GM18861 (cell line): ENCODE results near the gene MFSD6L.

Experiments
- ATAC-seq: cut with Tn5 transposase; IDR thresholded peaks from one replicate; pipeline ENCODE4 v1.9.1; 2021; ENCODE audit not compliant: unreplicated experiment

MFSD6L gene, protein sequence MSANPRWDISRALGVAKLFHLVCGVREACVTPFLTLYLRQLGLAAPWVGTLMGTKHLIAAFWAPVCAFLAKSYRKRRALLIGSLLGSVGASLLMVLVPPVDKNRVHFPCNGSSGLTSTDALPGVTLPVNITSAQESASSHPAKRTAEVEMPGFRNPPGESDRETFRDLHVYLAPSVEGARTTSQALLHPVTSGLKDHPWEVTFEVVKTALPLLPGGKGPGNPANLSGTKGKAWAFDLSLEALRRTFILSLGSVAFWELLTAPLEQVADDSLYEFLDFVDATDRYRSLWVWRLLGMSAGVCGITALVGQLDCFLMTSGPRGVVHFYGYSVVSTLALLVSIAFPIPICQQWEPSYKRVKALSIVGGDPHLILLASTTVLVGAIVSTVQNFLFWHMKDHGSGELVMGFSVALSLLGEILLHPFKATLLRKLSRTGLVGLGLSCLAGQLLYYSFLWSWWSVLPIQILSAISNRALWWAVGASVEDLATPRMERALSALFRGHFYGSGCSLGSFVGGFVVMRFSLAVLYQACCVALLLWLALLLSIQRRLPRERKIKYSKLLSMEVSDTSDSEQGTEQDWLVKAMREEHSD

DNA sequence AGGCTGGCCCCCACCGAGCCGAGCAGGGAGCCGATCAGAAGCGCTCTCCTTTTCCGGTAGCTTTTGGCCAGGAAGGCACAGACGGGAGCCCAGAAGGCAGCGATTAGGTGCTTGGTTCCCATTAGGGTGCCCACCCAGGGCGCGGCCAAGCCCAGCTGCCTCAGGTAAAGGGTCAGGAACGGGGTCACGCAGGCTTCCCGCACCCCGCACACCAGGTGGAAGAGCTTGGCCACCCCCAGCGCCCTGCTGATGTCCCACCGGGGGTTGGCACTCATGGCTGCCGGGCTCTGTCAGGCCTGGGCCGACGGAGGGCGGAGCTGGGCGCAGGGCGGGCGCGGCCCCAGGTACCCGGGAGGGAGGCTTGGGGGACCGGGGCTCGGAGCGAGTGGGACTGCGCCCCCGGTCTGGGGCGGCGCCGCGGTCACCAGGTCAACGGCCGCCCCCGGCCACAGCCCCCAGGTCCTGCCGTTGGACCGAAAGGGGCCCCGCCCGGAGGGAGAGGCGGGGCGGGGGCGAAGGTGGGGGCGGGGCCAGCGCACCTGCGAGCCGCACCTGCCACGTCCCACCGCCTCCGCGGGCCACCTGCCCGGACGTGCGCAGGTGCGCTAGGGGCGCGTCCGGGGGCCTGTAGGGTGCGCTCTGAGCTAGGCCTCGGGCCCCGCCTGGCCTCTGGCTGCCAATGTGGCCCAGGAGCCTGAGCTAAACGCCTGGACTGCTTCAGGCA, at the start of gene MFSD6L:
TSS of gene MFSD6L (minus strand) at position 520 of the 724 bp plus-strand sequence. CDS start at position 275, 245 bp downstream.
- no peak for ATAC-seq

DNA sequence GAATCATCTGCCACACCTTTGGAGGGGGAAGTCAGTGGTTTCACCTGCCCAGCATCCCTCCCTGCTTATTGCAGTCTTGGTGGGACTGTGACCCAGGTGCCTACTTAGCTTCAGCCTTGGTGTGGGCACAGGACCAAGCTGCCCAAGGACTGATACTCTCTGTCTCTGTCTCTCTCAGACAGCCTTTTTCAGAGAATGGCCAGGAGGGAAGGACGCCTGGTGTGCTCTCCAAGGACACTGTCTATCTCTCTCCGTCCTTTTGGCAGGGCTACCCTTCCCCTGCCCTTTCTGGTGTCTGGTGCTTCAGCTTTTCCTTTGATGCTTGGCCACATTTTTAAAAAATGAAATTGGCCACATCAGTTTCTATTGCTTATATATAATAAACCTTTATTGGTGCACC, 48.7 kb upstream of the MFSD6L start:
- no peak for ATAC-seq

DNA sequence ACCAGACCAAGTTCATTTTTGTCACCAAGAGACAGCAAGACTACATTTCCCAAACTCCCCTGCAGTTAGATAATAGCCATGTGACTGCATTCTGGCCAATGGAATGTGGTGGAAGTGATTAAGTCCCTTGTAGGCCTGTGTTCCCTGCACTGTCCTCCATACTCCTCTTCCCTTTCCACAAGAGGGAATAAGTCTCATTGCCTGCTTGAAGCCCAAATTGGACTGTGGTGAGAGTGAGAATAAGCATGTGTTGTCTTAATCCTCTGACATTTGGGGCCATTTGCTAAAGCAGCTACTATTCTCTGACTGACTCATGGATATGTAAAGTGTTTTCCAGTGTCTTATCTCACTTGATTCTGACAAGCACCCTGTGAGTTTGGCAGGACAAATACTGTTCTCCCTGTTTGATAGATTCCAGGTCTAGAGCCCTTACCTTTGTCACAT, 47.6 kb upstream of the MFSD6L start:
- no peak for ATAC-seq

DNA sequence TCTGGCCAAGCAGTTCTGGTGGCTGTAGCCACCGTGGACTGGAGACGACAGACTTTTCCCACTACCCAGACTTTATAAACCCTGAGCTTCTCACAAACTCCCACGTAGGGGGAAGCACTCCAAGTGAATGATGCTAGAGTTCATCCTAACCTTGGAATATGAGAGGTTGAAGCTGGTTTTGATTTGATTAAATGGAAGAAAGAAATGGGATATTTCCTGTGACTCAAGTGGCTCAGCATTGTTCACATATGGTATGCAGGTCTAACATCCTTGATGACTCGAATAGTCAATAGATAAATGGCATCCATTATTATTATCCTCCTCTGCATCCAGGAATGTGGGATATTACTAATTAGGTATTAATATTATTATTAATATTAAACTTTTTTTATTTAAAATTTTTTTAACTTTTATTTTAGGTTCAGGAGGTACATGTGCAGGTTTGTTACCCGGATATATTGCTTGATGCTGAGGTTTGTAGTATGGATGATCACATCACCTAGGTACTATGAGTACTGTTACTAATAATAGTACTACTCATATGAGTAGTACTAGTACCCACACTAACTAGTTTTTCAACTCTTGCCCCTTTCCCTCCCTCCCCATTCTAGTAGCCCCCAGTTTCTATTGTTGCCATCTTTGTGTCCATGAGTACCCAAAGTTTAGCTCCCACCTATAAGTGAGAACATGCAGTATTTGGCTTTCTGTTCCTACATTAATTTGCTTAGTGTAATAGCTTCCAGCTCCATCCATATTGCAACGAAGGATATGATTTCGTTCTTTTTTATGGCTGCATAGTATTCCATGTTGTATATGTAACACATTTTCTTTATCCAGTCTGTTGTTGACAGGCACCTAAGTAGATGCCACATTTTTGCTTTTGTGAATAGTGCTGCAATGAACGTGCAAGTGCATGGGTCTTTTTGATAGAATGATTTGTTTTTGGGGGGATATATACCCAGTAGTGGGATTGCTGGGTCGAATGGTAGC, 45.4 kb upstream of the MFSD6L start:
- no peak for ATAC-seq

DNA sequence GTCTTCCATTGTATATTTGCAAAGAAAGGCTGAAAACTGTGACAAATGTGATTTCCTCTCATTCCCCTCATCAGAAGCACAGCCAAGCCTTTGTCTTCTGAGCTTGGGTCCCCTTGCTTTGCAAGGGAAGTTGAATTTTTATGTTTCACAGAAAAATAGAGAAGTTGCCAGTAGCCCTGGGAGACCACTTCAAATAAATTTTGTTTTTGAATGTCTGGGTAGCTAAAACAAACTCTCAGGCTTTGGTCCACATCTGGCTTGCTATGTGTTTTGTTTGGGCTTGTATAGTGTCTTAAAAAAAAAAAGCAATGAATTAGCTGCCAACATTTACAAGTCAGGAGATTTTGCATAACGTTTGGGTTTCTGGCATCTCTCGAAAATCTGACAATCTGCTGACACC, 44.2 kb upstream of the MFSD6L start:
- ATAC-seq, result no peak

DNA sequence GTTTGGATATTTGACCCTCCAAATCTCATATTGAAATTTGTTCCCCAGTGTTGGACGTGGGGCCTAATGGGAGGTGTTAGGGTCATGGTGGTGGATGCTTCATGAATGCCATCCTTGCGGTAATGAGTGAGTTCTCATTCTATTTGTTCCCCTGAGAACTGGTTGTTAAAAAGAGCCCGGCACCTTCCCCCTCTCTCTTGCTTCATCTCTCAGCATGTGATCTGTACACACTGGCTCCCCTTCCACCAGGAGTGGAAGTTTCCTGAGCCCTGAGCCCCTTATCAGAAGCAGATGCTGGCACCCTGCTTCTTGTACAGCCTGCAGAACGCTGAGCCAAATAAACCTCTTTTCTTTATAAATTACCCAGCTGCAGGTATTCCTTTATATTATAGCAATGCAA, 42.7 kb upstream of the MFSD6L start:
- no peak for ATAC-seq

DNA sequence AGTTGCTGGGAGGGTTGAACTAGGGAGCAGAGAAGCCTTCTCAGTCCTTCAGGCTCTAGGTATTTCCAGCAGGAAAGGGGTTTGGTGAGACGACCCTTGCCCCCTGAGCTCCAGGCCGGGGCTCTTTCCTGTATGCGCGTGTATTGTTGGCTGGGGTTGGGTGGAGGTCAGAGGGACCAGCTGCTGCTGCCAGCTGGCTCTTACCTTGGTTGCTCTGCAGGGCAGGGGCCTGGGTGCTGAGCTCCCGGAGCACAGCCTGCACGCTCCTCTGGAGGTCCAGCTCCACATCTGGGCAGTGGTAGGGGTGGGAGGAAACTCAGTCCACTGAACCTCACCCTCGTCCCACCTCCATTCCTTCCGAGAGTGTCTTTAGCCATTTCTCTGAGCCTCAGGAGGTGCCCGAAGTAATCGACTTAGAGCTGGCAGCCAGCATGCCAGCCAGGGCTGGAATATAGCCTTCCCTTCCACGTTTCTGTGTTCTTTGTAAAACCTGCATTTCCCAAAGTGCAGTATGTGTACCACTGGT, 40.3 kb upstream of the MFSD6L start:
- ATAC-seq, result no peak

DNA sequence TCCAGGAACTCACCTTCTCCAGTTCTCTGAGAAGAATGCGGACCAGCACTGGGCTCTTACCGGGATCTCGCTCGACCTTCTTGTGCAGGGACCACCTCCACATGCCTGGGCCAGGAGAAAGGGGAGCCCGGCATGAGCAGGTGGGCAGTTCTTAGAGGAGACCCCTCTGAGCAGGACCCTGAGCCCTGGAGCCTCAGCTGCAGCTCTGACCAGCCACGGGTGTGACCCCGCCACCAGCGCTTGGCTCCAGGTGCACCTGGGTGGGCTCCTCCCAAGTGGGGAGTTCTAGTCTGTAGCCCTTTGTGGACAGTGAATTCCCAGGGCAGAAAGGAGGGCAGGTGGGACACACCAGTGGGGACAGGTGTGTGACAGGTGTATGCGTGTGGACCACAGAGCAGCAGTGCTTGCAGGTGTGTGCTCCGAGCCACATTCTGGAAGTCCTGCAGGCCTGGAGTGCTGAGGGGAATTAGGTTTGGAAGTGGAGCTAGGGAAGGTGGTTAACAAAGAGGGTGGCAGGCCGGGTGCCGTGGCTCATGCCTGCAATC, 39.5 kb upstream of the MFSD6L start:
- ATAC-seq, result no peak

DNA sequence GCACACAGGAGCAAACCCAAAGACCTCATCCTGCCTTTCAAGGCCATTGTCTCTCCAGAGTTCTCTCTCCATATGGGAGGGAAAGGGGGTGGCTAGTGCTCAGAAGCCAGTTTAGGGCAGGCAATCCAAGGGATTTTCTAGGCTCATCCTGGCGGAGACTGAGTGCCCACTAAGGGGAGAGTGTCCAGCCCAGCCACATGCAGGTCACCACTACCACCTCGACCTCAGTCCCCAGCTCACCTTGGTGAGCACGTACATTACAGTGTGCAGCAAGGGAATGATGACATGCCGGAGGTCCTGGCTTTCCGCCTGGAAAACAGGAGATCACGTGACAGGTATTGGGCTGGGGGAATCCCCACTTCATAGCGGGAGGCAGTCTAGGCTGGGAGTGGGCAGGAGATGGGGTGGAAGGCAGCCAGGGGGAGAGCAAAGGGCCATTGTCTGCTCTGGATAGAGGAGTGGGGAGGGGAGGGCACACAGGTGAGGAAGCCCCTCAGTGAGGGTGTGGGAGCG, 38.5 kb upstream of the MFSD6L start:
- ATAC-seq, result no peak

DNA sequence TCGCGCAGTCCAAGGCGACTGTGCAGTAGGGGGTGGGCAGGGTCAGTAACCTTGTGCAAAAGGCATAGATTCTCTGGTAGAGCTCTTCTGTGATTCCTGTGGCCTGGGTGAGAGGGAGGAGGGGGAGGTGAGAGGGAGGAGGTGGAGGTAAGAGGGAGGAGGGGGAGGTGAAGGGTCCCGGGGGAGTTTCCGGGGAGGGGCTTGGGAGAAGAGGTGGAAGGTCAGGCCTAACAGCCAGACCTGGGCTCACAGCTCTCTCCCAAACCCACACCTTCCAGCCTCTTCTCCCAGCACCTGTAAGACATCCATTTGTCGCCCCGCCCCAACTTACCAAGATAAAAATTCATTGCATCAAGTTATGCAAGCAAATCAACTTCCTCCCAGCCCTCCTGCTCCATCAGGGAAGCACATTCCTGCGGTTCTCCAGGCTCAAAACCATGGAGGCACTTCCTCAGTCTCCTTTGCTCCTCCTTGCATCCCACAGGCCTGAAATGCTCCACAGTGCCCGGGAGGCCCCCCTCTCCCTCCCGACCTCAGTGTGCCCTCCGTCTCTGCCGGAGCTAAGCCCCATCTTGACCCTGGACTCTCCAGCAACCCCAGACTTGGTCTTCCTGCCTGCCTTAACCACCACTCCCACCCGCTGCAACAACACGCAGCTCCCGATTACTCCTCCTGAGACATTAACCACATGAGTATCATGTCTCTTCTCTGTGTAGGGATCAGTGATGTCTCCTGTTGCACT, 37.8 kb upstream of the MFSD6L start:
- ATAC-seq, result no peak

DNA sequence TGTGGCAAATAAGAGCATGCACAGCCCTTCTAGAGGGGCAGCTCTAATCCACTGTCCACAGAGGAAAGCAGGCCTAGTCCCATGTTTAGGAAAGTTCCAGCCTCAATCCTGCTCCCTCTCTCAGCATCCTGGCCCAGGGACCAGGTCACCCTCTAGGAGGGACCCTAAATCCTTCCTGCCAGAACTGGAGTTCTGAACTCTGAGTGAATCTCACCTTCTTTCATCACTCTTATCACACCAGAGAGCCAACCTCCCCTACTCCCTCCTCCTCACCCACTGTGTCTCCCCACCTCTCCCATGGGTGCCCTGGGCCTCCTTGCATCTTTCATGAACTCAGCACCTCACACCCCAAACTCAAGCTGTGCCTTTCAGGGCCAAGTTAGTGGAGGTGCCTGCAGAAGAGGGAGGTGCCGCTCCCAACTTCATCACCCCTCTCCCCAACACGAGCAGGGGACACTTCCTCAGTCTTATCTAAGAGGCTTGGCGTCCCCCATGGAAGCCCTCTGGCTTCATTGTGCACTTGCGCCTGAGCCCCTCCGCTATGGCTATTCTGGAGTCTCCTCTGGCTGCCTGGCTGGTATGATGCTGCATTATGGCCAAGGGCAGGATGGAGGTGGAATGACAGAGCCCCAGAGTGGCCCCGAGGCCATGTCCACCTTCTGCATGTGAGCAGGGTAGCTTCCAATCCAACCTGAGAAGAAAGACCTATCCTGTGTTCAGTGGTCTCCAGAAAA, 36.6 kb upstream of the MFSD6L start:
- ATAC-seq, result no peak

DNA sequence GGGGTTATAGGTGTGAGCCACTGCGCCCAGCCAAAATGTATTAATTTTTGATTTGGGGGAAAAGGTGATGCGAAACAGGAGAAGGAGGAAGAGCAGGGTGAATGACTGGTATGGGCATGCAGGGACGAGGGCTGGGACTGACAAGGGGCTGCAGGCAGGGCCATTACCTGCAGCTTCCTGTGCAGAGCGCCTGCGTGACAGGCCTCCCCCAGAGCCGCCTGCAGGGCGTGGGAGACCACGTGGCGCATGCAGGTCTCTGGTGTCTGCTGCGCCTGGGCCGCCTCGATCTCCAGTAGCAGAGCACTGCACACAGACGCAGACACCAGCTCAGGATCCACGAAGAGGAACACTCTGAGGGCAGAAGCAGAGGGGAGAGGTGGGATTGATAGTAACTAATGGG, 35.9 kb upstream of the MFSD6L start:
- no peak for ATAC-seq

DNA sequence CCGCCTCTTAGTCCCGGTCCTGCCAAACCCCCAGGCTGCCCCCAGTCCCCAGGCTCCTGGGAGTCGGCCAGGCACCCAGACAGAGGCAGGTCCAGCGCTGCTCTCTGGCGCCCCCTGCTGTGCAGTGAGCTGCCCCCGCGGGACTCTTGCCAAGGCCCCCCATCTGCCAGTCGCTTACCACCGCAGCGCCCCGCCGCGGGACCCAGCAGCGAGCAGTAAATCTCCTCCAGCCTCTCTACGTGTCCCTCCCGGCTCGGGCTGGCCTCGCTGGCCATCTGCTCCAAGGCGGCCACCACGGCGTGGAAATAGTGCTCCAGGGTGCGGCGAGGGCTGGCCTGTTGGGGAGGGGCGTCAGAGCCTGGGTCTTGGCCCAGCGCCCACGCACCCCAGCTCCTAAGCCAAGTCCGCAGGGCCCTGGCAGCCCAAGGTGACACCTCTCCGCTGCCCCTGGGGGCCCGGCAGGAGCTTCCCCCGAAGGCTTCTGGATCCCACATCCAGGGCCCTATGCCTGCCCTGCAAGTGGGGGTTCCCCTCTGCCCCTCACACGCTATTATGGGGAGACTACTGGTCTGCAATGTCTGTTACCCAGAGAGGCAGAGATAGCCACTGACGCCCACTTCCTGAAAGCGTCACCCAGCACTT, 33.7 kb upstream of the MFSD6L start:
- no peak for ATAC-seq

DNA sequence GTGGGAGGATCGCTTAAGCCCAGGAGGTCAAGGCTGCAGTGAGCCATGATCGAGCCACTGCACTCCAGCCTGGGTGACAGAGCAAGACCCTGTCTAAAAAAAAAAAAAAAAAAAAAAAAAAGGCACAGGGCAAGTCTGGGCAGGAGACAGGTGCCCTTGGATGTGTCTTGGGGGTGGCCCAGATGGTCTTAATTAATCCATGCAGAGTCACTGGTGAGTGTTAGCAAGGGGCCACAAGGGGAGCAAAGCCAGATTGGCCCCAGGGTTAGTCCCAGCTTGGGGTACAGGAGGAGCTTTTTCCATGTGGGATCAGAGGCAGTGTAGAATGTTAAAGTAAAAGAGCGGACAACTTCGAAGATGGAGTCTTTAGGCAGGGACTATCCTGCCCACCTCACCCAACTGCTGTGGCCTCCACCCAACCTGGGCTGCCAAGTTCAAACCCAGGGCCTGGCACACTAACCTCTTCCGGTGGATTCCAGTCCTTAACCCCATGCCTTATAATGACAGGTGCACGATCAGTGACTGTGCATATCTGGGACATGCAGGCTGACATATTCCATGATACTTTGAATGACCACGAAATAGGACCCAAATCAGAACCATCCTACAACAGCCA, 32.2 kb upstream of the MFSD6L start:
- no peak for ATAC-seq

DNA sequence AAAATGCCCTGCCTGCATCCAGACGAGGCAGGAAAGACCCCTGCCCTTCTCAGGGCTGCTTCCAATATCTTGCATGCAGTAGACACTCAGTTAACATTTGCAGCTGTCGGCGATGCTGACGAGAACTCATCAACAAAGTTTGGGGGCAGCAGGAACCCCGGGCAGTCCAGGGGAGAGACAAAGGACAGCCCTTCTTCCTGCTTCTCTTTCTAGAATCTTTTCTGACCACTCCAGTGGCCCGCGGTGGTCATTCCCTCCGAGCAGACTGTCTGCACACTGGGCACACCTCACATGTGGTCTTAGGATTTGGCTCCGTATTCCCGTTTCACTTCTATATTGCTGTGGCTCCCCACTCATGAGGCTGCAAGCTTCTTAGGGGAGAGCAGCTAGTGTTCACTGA, 31.0 kb upstream of the MFSD6L start:
- ATAC-seq, result no peak

DNA sequence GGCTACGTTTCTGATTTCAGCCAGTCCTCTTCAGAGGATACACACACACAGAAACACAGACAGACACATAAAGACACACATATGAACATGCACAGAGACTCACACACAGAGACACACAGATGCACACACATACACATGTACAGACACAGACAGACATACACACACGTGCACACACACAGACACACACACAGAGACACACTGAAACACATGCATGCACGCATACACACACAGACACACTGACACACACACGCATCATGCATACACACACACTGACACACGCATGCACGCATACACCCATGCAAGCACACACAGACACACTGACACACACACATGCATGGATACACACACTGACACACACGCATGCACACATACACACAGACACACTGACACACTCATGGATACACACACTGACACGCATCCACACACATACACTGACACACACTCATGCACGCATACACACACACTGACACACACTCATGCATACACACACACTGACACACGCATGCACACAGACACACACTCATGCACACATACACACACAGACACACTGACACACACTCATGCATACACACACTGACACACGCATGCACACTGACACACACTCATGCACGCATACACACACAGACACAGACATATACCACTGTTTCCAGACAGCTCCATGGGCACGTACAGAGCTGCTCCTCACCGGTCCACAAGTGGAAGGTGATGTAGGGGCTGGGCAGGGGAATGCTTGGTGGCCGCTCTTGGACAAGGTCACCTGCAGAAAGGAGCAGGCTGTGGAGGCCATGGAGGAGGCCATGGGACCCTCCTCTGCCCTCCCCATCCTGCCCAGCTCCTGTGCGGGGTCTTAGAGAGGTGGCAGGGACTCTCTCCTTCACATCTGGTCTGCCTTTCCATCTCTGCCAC, 30.1 kb upstream of the MFSD6L start:
- no peak for ATAC-seq

DNA sequence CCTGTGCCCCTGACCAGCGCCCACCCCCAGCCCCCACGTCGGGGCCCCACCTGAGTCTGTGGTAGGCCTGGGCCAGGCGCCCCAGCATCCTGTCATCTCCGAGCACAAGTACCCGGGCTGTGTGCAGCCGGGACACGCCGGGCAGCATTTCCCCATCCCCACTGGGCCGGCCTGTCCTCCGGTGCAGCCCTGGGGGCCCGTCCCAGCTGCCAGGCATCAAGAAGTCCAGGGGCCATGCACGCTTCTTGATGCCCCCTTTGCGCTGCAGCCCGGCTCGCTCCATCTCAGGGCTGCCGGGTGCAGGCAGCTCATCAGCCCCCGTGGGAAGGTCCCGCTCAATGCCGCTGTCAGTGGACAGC, 29.3 kb upstream of the MFSD6L start:
- no peak for ATAC-seq
